HL-60 (cell line): ENCODE data around the gene ATL3.

ENCODE experiments used
- DNase-seq, 2 experiments: peaks; one replicate each; pipeline ENCODE4 v3.0.0-alpha.2; 2010 to 2020; ENCODE audit warnings: low read depth in 1 of 2, low spot score in 1 of 2
- H3K27ac ChIP-seq: fragments of 250-450 bp; sonication (Bioruptor Pico); replicated peaks from 2 replicates; pipeline ENCODE4 v1.5.1; 2020; ENCODE audit warnings: mild to moderate bottlenecking, moderate library complexity
- H3K27me3 ChIP-seq: fragments of 250-450 bp; sonication (Bioruptor Pico); 2 replicates; pipeline ENCODE4 v1.5.1; 2021; ENCODE audit warnings: mild to moderate bottlenecking, moderate library complexity; ENCODE audit not compliant: insufficient read depth, poor library complexity, severe bottlenecking
- H3K4me3 ChIP-seq: replicated peaks from 2 replicates; pipeline ENCODE4 v1.5.1; 2011; ENCODE audit warnings: mild to moderate bottlenecking, control low read depth, low read length; ENCODE audit not compliant: insufficient read depth
- GABPA ChIP-seq: IDR thresholded peaks from 2 replicates; pipeline ENCODE4 v1.6.1; 2012; ENCODE audit warnings: low read depth
- POLR2AphosphoS5 ChIP-seq: IDR thresholded peaks from 2 replicates; pipeline ENCODE4 v1.6.1; 2012; ENCODE audit warnings: low read depth
- REST ChIP-seq: IDR thresholded peaks from 2 replicates; pipeline ENCODE4 v1.6.1; 2012; ENCODE audit warnings: low read depth; ENCODE audit not compliant: insufficient replicate concordance
- SPI1 ChIP-seq: IDR thresholded peaks from 2 replicates; pipeline ENCODE4 v1.6.1; 2012; ENCODE audit warnings: low read depth, mild to moderate bottlenecking, borderline replicate concordance
- TF ChIP-seq, protein P1 (sequence below): IDR thresholded peaks from one replicate; pipeline ENCODE4 v1.5.1; 2011; ENCODE audit warnings: low read length, control low read depth, inconsistent platforms; ENCODE audit not compliant: insufficient read depth

Gene ATL3

GRCh38 chr11:63611395-63611747 lies 59.8 kb downstream of the ATL3 start:
- Histone ChIP-seq H3K27ac (no peak overlapping the region), H3K4me3 (no peak overlapping the region), H3K27me3 (peaks cover 20% of the 10 kb centered on the region)
- DNase-seq, result no peak
- TF ChIP-seq SPI1, result no peak
- no peak for TF ChIP-seq REST
- TF ChIP-seq GABPA, result no peak
- TF ChIP-seq, protein P1, sequence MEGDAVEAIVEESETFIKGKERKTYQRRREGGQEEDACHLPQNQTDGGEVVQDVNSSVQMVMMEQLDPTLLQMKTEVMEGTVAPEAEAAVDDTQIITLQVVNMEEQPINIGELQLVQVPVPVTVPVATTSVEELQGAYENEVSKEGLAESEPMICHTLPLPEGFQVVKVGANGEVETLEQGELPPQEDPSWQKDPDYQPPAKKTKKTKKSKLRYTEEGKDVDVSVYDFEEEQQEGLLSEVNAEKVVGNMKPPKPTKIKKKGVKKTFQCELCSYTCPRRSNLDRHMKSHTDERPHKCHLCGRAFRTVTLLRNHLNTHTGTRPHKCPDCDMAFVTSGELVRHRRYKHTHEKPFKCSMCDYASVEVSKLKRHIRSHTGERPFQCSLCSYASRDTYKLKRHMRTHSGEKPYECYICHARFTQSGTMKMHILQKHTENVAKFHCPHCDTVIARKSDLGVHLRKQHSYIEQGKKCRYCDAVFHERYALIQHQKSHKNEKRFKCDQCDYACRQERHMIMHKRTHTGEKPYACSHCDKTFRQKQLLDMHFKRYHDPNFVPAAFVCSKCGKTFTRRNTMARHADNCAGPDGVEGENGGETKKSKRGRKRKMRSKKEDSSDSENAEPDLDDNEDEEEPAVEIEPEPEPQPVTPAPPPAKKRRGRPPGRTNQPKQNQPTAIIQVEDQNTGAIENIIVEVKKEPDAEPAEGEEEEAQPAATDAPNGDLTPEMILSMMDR, result no peak
- no peak for TF ChIP-seq POLR2AphosphoS5

GRCh38 chr11:63610604-63611394 lies 60.4 kb downstream of the ATL3 start:
- no peak overlapping the region for H3K4me3 ChIP-seq
- no peak for TF ChIP-seq POLR2AphosphoS5
- TF ChIP-seq, protein P1, result no peak
- TF ChIP-seq REST, result no peak
- TF ChIP-seq GABPA, result no peak
- no peak for TF ChIP-seq SPI1
- no peak overlapping the region for H3K27ac ChIP-seq
- H3K27me3 ChIP-seq, result peaks cover 20% of the 10 kb centered on the region
- no peak for DNase-seq

DNA sequence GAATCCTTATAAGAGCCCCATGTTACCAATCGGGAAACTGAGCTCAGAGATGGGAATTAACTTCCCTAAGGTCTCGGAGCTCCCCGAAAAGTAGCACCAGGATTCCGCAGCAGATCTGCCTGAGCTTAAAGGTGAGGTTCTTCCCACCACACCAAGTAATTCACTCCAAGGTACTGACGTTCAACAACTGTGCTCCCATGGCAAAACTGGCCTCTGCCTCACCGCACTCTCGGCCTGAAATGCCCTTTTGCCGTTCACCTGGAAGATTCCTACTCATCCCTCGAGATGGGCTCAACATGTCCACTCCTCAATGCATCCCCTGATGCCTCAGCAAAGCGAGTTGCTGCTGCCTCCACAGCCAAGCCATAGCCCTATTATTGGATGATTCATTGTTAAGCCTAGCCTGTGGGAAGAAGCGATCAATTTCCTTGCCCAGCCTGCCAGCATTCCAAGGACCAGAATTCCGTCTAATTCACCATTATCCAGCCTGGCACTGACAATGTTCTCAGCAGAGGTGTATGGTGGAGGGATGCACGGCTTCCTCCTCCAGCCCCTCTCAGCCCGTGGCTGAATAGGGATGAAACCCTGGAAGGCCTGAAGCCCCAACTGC lies 61.1 kb downstream of the ATL3 start:
- Histone ChIP-seq H3K27ac (no peak overlapping the region), H3K4me3 (no peak overlapping the region), H3K27me3 (peaks cover 20% of the 10 kb centered on the region)
- TF ChIP-seq, protein P1, result no peak
- TF ChIP-seq REST (no peak), GABPA (no peak), POLR2AphosphoS5 (no peak), SPI1 (no peak)
- no peak for DNase-seq
